ENCODE results near the gene ZBTB46. TPM values are rescaled to one million over a fixed set of nuclear protein-coding genes. Genes with fewer than 3 reads are reported as not detected.
A peak's percentile ranks its signal among the peaks of the same experiment; 100 is the strongest.

Gene ZBTB46
- total RNA-seq, 1 experiment from 2014 or later = 13.5 TPM

DNA sequence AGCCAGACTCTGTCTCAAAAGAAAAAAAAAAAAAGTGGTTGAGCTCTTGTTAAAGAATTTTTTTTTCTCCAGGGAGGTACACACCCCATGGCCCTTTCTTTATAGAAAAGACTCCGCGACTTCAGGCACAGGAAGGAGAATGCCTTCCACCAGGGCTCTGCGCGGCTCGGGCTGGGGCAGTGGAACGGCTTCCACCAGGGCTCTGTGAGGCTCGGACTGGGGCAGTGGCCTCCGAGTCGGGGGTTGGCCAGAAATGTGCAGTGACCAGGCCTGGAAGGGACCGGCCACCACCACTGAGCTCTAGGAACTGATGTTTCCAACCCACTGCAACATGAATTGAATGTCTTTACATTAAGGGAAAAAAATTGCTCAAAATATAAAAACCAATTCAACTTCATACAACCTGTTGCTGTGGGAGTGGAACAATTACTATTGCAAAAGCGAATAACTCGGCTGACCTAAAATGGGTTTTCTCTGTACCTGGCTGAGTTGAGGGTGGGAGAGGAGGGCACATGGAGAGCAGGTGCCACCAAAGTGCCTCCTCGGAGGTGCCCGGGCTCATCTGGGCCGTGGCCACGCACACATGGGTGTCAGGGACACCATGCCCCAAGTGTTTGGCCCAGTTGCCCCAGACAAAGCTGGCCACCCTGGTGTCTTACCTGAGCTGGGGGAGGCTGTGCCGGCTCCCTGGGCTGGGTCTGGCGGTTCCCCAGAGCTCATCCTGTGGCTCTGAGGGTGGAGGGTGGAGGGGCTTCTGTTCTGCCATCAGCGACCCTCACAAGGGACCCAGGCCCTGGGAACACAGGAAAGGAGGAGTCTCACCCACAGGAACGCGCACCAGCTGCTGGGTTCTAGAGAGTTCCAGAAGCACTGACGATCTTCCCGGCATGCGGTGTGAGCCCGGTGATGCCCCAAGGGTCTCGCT is 62.2 kb downstream of the ZBTB46 start:
- H3K4me3 ChIP-seq (ENCODE audit: insufficient read depth, low read depth, low read length) = no peak overlapping the region
- DNase-seq = peak; percentile 46
- no peaks in the 10 kb centered on the region; the same call in none of the 2 replicates for H3K36me3 ChIP-seq (replicated peaks; ENCODE audit: control insufficient read depth, insufficient read depth, low read length)
- no peaks in the 10 kb centered on the region for H3K27me3 ChIP-seq (ENCODE audit: control insufficient read depth, insufficient read depth, low read length)

- Histone ChIP-seq H3K27me3 (ENCODE audit: control insufficient read depth, insufficient read depth, low read length) (no peaks in the 10 kb centered on the region), H3K4me3 (ENCODE audit: insufficient read depth, low read depth, low read length) (no peak overlapping the region), H3K36me3 (replicated peaks; ENCODE audit: control insufficient read depth, insufficient read depth, low read length) (no peaks in the 10 kb centered on the region; the same call in none of the 2 replicates)
- DNase-seq = no peak
Observed at GRCh38 chr20:63767886-63768285, 63.2 kb downstream of the ZBTB46 start.

GRCh38 chr20:63767456-63767855 is 63.6 kb downstream of the ZBTB46 start:
- H3K27me3 ChIP-seq (ENCODE audit: control insufficient read depth, insufficient read depth, low read length) = no peaks in the 10 kb centered on the region
- no peaks in the 10 kb centered on the region; the same call in none of the 2 replicates for H3K36me3 ChIP-seq (replicated peaks; ENCODE audit: control insufficient read depth, insufficient read depth, low read length)
- DNase-seq = peak; percentile 50
- no peak overlapping the region for H3K4me3 ChIP-seq (ENCODE audit: insufficient read depth, low read depth, low read length)

- DNase-seq = peak; percentile 55
Observed at GRCh38 chr20:63766695-63767426, 64.2 kb downstream of the ZBTB46 start.

GRCh38 chr20:63765902-63766301 is 65.2 kb downstream of the ZBTB46 start:
- Histone ChIP-seq H3K36me3 (replicated peaks; ENCODE audit: control insufficient read depth, insufficient read depth, low read length) (peaks cover 2% of the 10 kb centered on the region), H3K4me3 (ENCODE audit: insufficient read depth, low read depth, low read length) (no peak overlapping the region), H3K27me3 (ENCODE audit: control insufficient read depth, insufficient read depth, low read length) (no peaks in the 10 kb centered on the region)
- no peak for DNase-seq

More at GRCh38 chr20:63766695-63767426, 64.2 kb downstream of the ZBTB46 start:
- H3K4me3 ChIP-seq (ENCODE audit: insufficient read depth, low read depth, low read length) = no peak overlapping the region
- H3K27me3 ChIP-seq (ENCODE audit: control insufficient read depth, insufficient read depth, low read length) = no peaks in the 10 kb centered on the region
- peaks cover 2% of the 10 kb centered on the region for H3K36me3 ChIP-seq (replicated peaks; ENCODE audit: control insufficient read depth, insufficient read depth, low read length)

DNA sequence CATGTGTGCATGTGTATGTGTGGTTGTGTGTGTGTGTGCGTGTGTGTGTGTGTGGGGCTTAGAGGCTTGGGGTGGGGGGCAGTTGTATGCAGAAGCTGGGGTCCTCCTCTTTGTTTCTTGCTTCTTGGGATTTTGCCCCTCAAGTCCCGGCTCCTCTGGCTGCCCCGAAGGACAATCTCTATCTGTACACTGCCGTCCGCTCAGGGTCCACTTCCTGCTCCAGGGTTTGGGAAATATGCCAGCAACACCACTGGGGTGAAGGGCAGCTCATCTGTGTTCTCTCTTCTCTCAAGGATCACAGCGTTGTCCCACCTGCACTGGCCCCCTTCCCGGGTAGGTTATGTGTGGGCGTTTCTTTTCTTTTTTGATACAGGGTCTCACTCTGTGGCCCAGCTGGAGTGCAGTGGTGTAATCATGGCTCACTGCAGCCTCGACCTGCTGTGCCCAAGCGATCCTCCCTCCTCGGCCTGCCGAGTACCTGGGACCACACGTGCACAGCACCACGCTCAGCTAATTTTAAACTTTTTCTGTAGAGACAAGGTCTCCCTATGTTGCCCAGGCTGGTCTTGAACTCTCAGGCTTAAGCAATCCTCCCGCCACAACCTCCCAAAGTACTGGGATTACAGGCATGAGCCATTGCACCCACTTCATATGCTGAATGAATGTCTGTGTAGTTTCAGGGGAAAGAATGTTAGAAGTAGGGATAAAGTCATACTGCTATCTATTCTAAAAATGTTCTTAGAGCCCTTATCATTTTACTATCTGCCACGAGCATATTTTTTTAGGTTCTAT is 65.8 kb downstream of the ZBTB46 start:
- no peak overlapping the region for H3K4me3 ChIP-seq (ENCODE audit: insufficient read depth, low read depth, low read length)
- H3K27me3 ChIP-seq (ENCODE audit: control insufficient read depth, insufficient read depth, low read length) = no peaks in the 10 kb centered on the region
- H3K36me3 ChIP-seq (replicated peaks; ENCODE audit: control insufficient read depth, insufficient read depth, low read length) = peaks cover 2% of the 10 kb centered on the region
- DNase-seq = no peak

DNA sequence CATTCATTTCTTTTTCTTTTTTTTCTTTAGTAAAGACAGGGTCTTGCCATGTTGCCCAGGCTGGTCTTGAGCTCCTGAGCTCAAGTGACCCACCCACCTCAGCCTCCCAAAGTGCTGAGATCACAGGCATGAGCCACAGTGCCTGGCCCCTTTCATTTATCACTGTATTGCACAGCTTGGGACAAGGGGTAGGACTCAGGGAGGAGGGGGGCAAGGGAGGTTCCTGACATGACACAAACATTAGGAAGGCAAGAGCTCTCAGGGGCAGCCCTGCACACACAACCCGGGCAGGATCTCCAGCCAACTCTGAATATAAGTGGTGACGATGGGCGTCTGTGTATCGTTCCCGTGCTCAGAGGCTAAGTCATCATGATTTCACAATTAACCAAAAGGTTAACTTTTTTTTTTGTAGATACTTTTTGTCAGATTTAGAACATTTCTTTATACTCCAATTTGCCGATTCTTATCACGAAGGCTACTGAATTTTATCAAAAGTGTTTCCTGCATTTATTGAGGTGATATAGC is 71.6 kb downstream of the ZBTB46 start:
- Histone ChIP-seq H3K27me3 (ENCODE audit: control insufficient read depth, insufficient read depth, low read length) (no peaks in the 10 kb centered on the region), H3K4me3 (ENCODE audit: insufficient read depth, low read depth, low read length) (no peak overlapping the region), H3K36me3 (replicated peaks; ENCODE audit: control insufficient read depth, insufficient read depth, low read length) (peaks cover 2% of the 10 kb centered on the region; the same call in 1 of the 2 replicates)
- DNase-seq = peak; percentile 12

- peak; percentile 26 for DNase-seq
- Histone ChIP-seq H3K27me3 (ENCODE audit: control insufficient read depth, insufficient read depth, low read length) (no peaks in the 10 kb centered on the region), H3K4me3 (ENCODE audit: insufficient read depth, low read depth, low read length) (no peak overlapping the region), H3K36me3 (replicated peaks; ENCODE audit: control insufficient read depth, insufficient read depth, low read length) (peaks cover 2% of the 10 kb centered on the region; the same call in 1 of the 2 replicates)
Observed at GRCh38 chr20:63758152-63758551, 72.9 kb downstream of the ZBTB46 start.

DNA sequence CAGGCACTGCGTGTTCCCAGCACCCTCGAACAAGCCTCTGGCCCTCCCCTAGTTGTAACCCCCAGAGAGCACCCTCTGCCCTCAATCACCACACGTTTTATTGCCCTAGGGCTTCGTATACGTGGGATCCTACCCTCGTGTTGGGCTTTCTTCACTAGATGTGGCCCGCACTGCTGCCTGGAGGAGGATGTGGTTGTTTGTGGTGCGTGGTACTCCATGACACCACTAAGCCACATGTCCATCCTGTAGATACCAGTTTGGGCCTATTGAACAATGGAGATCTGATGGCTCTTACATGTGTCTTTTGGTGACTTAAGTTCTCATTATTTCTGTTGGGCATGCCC is 74.4 kb downstream of the ZBTB46 start:
- Histone ChIP-seq H3K27me3 (ENCODE audit: control insufficient read depth, insufficient read depth, low read length) (no peaks in the 10 kb centered on the region), H3K36me3 (replicated peaks; ENCODE audit: control insufficient read depth, insufficient read depth, low read length) (no peaks in the 10 kb centered on the region)

DNA sequence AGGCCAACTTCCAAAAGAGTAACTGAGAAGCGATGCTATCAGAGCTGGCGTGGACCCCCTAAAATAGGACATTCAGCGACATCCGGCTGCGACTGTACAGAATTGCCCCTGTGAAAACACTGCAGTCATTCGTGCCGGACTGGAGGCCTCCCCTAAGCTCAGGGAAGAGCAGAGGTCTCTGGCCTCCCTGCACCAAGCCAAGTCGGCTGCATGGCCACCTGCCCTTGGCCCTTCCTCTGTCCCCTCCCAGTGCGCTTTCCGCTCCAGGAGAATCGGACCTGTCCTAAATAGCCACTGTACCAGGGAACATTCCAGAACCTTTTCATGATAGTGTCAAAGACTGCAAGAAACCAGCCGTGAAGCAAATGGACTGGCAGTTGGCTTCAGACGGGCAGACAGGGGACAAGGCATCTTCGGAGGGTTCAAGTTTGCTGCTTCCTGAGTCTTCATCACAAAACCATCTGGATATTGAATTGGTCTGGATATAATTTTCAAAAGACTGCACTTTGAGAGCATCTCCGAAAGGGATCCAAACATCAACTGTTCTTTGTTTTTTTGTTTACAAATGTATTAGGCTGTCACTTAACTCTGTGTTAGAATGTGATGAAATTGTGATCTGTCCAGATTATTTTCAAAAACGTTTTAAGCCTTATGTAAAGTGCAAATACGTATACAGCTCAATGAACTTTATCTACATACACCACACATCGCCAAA is 75.0 kb downstream of the ZBTB46 start:
- H3K27me3 ChIP-seq (ENCODE audit: control insufficient read depth, insufficient read depth, low read length) = no peaks in the 10 kb centered on the region
- DNase-seq = no peak
- no peak overlapping the region for H3K4me3 ChIP-seq (ENCODE audit: insufficient read depth, low read depth, low read length)
- no peaks in the 10 kb centered on the region for H3K36me3 ChIP-seq (replicated peaks; ENCODE audit: control insufficient read depth, insufficient read depth, low read length)

More for the DNA sequence above, 74.4 kb downstream of the ZBTB46 start:
- no peak for DNase-seq
- no peak overlapping the region for H3K4me3 ChIP-seq (ENCODE audit: insufficient read depth, low read depth, low read length)

DNA sequence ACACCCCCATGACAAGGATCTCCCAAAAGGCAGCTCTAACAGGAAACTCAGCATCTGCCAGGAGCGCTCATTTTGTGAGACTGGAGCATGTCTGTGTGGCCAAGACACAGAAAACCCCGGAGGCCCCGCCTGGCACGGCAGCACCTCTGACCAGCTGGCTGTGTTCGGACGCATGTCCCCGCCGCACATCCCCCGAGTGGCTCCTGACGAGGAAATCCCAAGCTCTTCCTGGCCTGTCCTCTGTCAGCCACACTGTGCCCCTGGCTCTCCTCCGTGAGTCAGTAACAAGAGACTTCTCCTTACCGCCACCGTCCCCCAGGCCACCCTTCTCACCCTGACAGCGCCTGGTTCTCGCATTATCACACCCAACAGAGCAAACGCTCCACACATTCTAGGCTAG is 77.1 kb downstream of the ZBTB46 start:
- DNase-seq = peak; percentile 52
- Histone ChIP-seq H3K4me3 (ENCODE audit: insufficient read depth, low read depth, low read length) (no peak overlapping the region), H3K27me3 (ENCODE audit: control insufficient read depth, insufficient read depth, low read length) (no peaks in the 10 kb centered on the region), H3K36me3 (replicated peaks; ENCODE audit: control insufficient read depth, insufficient read depth, low read length) (no peaks in the 10 kb centered on the region; the same call in 1 of the 2 replicates)

DNA sequence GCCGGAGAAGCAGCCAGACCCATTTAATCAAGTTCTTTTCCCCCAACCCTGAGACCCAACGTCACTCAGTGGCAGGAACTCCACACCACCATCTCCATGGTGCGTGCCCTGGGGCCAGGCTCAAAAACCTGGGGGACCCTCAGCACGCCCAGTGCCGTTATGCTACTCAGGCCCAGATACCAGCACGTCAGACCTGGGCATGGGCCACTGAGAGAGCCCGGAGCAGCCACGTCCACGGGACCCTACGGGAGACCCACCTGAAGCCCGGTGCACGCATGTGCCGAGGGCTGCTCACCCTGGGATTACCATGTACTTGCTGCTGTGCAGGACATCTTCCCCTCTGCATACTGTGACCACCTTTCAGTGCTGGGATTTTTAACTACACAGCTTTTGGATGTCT is 77.7 kb downstream of the ZBTB46 start:
- peak; percentile 45 for DNase-seq
- no peak overlapping the region for H3K4me3 ChIP-seq (ENCODE audit: insufficient read depth, low read depth, low read length)
- H3K36me3 ChIP-seq (replicated peaks; ENCODE audit: control insufficient read depth, insufficient read depth, low read length) = no peaks in the 10 kb centered on the region; the same call in 1 of the 2 replicates
- H3K27me3 ChIP-seq (ENCODE audit: control insufficient read depth, insufficient read depth, low read length) = no peaks in the 10 kb centered on the region

DNA sequence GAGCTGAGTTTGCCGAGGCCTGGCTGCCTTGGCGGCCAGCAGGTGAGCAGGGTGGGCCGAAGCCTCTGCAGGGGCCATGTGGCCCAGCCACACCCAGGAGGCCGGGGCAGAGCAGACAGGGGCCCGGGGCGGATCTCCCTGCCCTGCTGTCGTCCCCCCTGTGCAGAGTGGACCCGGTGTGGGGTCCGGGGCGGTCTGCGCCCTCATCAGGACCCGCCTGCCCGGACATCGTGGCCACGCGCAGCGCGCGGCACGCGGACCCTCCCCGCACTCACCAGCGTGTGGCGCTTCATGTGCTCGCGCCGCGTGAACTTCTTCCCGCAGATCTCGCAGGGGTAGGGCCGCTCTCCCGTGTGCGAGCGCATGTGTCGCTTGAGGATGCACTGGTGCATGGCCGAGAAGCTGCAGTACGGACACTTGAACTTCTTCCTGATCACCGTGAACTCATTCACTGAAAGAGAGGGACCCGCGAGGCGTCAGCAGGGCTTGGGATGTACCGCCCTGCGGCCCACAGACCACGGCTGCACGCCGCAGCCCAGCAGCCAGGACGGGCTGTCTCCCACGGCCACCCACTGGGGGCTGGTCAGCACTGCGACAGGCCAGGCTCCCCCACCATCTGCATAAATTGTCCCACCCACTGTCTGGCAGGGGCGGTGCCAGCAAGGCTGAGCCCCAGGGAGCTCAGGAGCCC is 78.5 kb downstream of the ZBTB46 start:
- H3K27me3 ChIP-seq (ENCODE audit: control insufficient read depth, insufficient read depth, low read length) = no peaks in the 10 kb centered on the region
- DNase-seq = peak; percentile 83
- H3K4me3 ChIP-seq (ENCODE audit: insufficient read depth, low read depth, low read length) = no peak overlapping the region
- H3K36me3 ChIP-seq (replicated peaks; ENCODE audit: control insufficient read depth, insufficient read depth, low read length) = no peaks in the 10 kb centered on the region; the same call in 1 of the 2 replicates
